Mesothelial cell of epicardium (in vitro differentiated cells): ENCODE results near the gene PAX5. TPM values are rescaled to one million over a fixed set of nuclear protein-coding genes. Genes with fewer than 3 reads are reported as not detected.

ENCODE experiments used
- DNase-seq, 2 experiments: peaks; one replicate each; pipeline ENCODE4 v3.0.0; 2021; ENCODE audit warnings: low spot score in 2 of 2; ENCODE audit not compliant: unreplicated experiment in 2 of 2
- H3K27ac Mint-ChIP-seq: 2 replicates; pipeline ENCODE4 v1.8.0; 2021; ENCODE audit warnings: mixed read lengths
- H3K27me3 Mint-ChIP-seq: 2 replicates; pipeline ENCODE4 v1.8.0; 2021; ENCODE audit warnings: low read depth, mixed read lengths
- H3K36me3 Mint-ChIP-seq: 2 replicates; pipeline ENCODE4 v1.8.0; 2021; ENCODE audit warnings: mixed read lengths
- H3K4me1 Mint-ChIP-seq: 2 replicates; pipeline ENCODE4 v1.8.0; 2021; ENCODE audit warnings: mixed read lengths
- H3K4me3 Mint-ChIP-seq: 2 replicates; pipeline ENCODE4 v1.8.0; 2021; ENCODE audit warnings: mild to moderate bottlenecking, moderate library complexity, mixed read lengths
- H3K9me3 Mint-ChIP-seq: 2 replicates; pipeline ENCODE4 v1.8.0; 2021; ENCODE audit warnings: mixed read lengths
- total RNA-seq: library from RNA; stranded (reverse); gene quantifications from 3 replicates; pipeline ENCODE4 v1.2.1, GENCODE V29; 2021
- TF ChIP-seq, protein P1 (sequence below): fragments of 200-600 bp; sonication (generic); IDR thresholded peaks from one replicate; pipeline ENCODE4 v1.5.0; 2021; ENCODE audit warnings: antibody characterized with exemption; ENCODE audit not compliant: unreplicated experiment

Gene PAX5
- total RNA-seq, 1 donor from 2014 or later, result not detected

DNA sequence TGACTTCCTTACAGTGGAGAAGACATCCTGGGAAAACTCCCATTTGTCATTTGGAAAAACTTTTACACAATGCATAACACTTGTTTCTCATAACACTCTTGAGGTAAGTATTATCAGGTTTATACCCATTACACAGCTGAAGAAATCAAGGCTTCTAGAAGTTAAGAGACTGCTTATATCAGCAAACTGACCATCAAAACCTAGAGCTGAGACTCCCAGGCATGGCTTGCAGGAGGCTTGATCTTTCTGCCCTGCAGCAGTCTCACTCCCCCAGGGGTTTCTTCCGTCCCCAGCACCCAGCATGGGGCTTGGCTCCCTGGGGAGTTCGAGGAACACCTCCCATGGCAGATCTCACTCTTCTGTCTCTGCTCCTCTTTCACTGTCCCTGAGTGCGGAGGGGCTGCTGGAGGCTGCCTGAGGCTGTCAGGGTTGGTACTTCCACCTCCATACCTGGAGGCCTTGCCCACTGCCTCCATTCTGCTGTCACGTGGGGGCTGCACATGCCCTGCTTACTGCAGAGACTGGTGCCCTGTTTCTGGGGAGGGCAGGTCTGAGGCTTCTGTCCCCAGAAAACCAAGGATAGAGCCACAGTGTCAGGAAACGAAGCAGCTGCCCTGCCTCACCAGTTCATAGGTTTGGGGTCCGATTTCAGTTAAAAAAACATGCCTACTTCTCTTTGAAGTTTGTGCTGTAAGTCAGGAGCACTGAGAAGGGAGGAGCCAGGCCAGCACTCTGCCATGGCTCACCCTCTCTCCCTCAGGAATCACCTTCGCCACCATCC lies 202.5 kb downstream of the PAX5 start:
- TF ChIP-seq, protein P1, sequence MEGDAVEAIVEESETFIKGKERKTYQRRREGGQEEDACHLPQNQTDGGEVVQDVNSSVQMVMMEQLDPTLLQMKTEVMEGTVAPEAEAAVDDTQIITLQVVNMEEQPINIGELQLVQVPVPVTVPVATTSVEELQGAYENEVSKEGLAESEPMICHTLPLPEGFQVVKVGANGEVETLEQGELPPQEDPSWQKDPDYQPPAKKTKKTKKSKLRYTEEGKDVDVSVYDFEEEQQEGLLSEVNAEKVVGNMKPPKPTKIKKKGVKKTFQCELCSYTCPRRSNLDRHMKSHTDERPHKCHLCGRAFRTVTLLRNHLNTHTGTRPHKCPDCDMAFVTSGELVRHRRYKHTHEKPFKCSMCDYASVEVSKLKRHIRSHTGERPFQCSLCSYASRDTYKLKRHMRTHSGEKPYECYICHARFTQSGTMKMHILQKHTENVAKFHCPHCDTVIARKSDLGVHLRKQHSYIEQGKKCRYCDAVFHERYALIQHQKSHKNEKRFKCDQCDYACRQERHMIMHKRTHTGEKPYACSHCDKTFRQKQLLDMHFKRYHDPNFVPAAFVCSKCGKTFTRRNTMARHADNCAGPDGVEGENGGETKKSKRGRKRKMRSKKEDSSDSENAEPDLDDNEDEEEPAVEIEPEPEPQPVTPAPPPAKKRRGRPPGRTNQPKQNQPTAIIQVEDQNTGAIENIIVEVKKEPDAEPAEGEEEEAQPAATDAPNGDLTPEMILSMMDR, result no peak
- Mint-ChIP-seq H3K9me3 (no peaks in the 10 kb centered on the region), H3K27me3 (peaks cover 55% of the 10 kb centered on the region), H3K27ac (no peak overlapping the region), H3K4me1 (peaks cover 5% of the 10 kb centered on the region), H3K4me3 (no peak overlapping the region), H3K36me3 (no peaks in the 10 kb centered on the region)
- DNase-seq, result no peak

DNA sequence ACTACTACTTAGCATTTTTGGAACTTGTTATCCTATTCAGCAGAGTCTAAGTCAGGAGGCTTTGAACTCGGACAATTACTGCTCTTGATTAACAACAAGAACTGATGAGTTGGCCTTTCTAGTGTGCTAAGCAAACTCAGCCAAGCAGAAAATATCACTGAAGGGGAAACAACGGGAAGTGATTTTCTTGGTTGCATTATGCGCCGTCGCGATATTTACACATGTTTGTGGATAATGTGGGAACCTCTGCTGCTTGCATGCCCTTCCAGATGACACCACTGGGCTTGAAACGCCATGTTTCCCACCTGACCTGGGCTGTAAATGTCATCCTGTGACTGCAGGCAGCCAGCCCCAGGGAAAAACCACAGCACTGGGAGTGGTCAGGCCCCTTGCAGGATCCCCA lies 205.5 kb downstream of the PAX5 start:
- DNase-seq, result no peak
- Mint-ChIP-seq H3K27ac (no peak overlapping the region), H3K4me3 (no peak overlapping the region), H3K4me1 (peaks cover 5% of the 10 kb centered on the region), H3K9me3 (no peaks in the 10 kb centered on the region), H3K36me3 (no peaks in the 10 kb centered on the region), H3K27me3 (peaks cover 69% of the 10 kb centered on the region)
- TF ChIP-seq, protein P1, result no peak

DNA sequence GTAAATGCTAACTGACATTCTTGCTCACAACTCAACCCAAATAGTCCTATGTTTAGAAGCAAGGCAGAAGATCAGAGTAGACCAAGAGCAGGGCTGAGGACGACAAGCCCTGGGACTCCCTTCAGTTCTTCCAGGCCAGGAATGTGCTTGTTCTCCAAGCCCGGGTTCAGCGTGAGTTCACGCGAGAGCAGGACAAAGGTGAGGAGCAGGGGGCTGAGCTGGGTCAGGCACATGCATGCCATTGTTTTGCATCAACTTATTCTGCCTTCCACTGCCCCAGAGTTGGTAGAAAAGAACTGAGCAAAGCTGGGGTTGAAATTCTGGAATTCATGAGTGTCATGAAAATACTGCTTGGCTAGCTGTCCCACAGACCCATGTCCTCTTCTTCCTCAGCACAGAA lies 206.5 kb downstream of the PAX5 start:
- Mint-ChIP-seq H3K4me1 (peaks cover 5% of the 10 kb centered on the region), H3K9me3 (no peaks in the 10 kb centered on the region), H3K36me3 (no peaks in the 10 kb centered on the region), H3K4me3 (no peak overlapping the region), H3K27me3 (peaks cover 79% of the 10 kb centered on the region), H3K27ac (no peak overlapping the region)
- no peak for DNase-seq
- TF ChIP-seq, protein P1, result no peak

DNA sequence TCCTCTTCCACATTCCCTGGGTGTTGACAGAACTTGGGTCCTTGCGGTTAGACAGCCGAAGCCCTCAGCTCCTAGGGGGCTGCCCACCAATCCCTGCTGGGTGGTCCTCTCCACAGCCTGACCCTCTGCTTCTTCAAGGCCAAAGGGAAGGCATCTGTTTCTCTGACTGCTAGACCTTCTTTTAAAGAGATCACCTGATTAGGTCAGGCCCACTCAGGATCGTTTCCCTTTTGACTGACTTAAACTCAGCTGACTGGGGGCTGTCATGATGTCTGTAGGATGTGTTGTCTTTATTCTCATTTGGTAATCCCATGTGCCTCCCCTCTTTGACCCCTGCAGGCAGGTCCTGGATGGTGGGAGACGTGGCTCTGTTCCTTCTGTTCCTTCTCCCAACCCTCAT lies 207.5 kb downstream of the PAX5 start:
- no peak for DNase-seq
- H3K27ac Mint-ChIP-seq, result no peak overlapping the region

DNA sequence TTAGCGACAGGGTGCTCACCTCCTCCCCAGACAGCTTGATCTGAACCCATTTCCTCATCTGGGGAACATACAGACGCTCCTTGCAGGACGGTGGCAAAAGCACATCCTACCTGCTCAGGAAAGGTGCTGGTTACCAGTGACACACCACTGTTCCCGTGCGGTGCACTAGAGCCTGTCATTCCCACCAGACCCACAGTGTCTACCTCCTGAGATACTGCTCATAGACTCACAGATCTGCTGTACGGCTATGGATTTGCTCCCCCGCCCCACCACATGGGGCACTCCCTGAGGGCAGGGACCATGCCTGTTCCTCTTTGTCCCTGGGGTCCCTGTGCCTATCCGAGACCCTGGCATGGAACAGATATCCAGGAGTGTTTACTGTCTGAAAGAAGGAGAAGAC lies 208.9 kb downstream of the PAX5 start:
- no peaks in the 10 kb centered on the region for H3K9me3 Mint-ChIP-seq
- H3K4me3 Mint-ChIP-seq, result no peak overlapping the region
- no peak for DNase-seq
- H3K27me3 Mint-ChIP-seq, result peaks cover 84% of the 10 kb centered on the region
- TF ChIP-seq, protein P1, result no peak
- H3K27ac Mint-ChIP-seq, result no peak overlapping the region
- no peaks in the 10 kb centered on the region for H3K36me3 Mint-ChIP-seq
- H3K4me1 Mint-ChIP-seq, result peaks cover 6% of the 10 kb centered on the region

More for the DNA sequence above, 207.5 kb downstream of the PAX5 start:
- H3K36me3 Mint-ChIP-seq, result no peaks in the 10 kb centered on the region
- TF ChIP-seq, protein P1, result no peak
- no peak overlapping the region for H3K4me3 Mint-ChIP-seq
- H3K9me3 Mint-ChIP-seq, result no peaks in the 10 kb centered on the region
- peaks cover 81% of the 10 kb centered on the region for H3K27me3 Mint-ChIP-seq
- no peaks in the 10 kb centered on the region for H3K4me1 Mint-ChIP-seq

DNA sequence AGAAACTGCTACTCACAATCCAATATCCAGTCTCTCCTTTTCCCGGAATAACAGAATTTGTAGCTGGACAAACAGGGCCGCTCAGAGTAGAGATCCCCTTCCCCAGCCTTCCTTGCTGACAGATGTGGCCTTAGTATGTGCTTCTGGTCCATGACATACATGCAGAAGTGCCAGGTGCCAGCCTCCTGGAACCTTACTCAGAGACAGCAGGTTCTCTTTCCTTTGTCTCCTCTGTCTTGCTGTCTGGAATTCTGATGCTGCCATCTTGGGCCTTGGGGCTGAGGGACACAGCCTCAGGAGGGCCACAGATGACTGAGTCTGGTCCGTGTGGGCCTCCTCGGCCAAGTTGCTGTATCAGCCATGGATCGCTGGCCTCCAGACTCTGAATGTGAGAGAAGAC lies 210.1 kb downstream of the PAX5 start:
- Mint-ChIP-seq H3K4me1 (peaks cover 16% of the 10 kb centered on the region), H3K27ac (no peak overlapping the region), H3K9me3 (no peaks in the 10 kb centered on the region), H3K4me3 (no peak overlapping the region), H3K27me3 (peaks cover 89% of the 10 kb centered on the region), H3K36me3 (no peaks in the 10 kb centered on the region)
- no peak for DNase-seq
- TF ChIP-seq, protein P1, result no peak
